AG04450 (cell line): ENCODE results near the gene HPCAL1. TPM values are rescaled to one million over a fixed set of nuclear protein-coding genes. Genes with fewer than 3 reads are reported as not detected.
A peak's percentile ranks its signal among the peaks of the same experiment; 100 is the strongest.

Experiments used
- CTCF ChIA-PET: fragments of 300-600, 350-600 bp; formaldehyde crosslinking; extraction: SDS; loops from one replicate; lab custom pipeline; 2022; ENCODE audit warnings: antibody characterized with exemption, inconsistent platforms; lab: Charles Lee
- POLR2A ChIA-PET: fragments of 350-600 bp; formaldehyde crosslinking; extraction: SDS; loops from one replicate; lab custom pipeline; 2021; ENCODE audit warnings: antibody characterized with exemption, inconsistent platforms; lab: Yijun Ruan, JAX
- DNase-seq: peaks from one replicate; pipeline ENCODE4 v3.0.0-alpha.2; 2011; ENCODE audit warnings: low read depth, low spot score
- H3K27ac ChIP-seq: one replicate; pipeline ENCODE4 v1.5.1; 2012; ENCODE audit warnings: low read depth, low read length, control low read depth
- H3K27me3 ChIP-seq: one replicate; pipeline ENCODE4 v1.6.0; 2012; ENCODE audit warnings: low read length; ENCODE audit not compliant: control insufficient read depth, insufficient read depth
- H3K4me3 ChIP-seq: 2 replicates; pipeline ENCODE4 v1.5.1; 2011; ENCODE audit warnings: mild to moderate bottlenecking, low read depth, low read length, control low read depth
- H3K9me3 ChIP-seq: 2 replicates; pipeline ENCODE4 v1.5.1; 2012; ENCODE audit warnings: low read length; ENCODE audit not compliant: control insufficient read depth, insufficient read depth
- CTCF ChIP-seq: IDR thresholded peaks from 2 replicates; pipeline ENCODE4 v1.5.1; 2011; ENCODE audit warnings: low read depth, low read length, control low read depth, inconsistent platforms
- polyA plus RNA-seq: library from polyadenylated mRNA; depleted of rRNA; stranded (reverse); fragments of >200 nt; gene quantifications from 2 replicates; pipeline ENCODE4 v1.2.3, GENCODE V29; 2011

The HPCAL1 gene
- polyA plus RNA-seq, 1 experiment, result 14.4 TPM

GRCh38 chr2:10279946-10280463 is 22.7 kb upstream of the HPCAL1 start:
- no peak for DNase-seq
- Histone ChIP-seq H3K27ac (no peak overlapping the region), H3K4me3 (no peak overlapping the region), H3K9me3 (no peaks in the 10 kb centered on the region), H3K27me3 (no peaks in the 10 kb centered on the region)
- ChIA-PET CTCF (interaction anchor here (0.6 kb wide), 1 partner anchor 24 kb away, joined by 7 read pairs; no protein-coding TSS in a partner anchor), POLR2A (no interaction called here)
- TF ChIP-seq CTCF, result no peak

- H3K4me3 ChIP-seq, result no peak overlapping the region
- no peak for TF ChIP-seq CTCF
- no peak overlapping the region for H3K27ac ChIP-seq
- POLR2A ChIA-PET, result no interaction called here
- no peak for DNase-seq
- CTCF ChIA-PET, result no interaction called here
- no peaks in the 10 kb centered on the region for H3K27me3 ChIP-seq
- no peaks in the 10 kb centered on the region; the same call in 1 of the 2 replicates for H3K9me3 ChIP-seq
These were observed 20.8 kb upstream of the HPCAL1 start for GRCh38 chr2:10281891-10282290.

- no peak for TF ChIP-seq CTCF
- no peak overlapping the region for H3K4me3 ChIP-seq
- ChIA-PET POLR2A (interaction anchor here (0.7 kb wide), 1 partner anchor 19 kb away, joined by 3 read pairs; no protein-coding TSS in a partner anchor), CTCF (no interaction called here)
- DNase-seq, result no peak
- H3K27me3 ChIP-seq, result no peaks in the 10 kb centered on the region
- H3K9me3 ChIP-seq, result no peaks in the 10 kb centered on the region; the same call in 1 of the 2 replicates
- H3K27ac ChIP-seq, result peak overlapping the region; percentile 31
These were observed 20.0 kb upstream of the HPCAL1 start for GRCh38 chr2:10282611-10283105.

GRCh38 chr2:10283106-10284062 is 19.3 kb upstream of the HPCAL1 start:
- no peaks in the 10 kb centered on the region; the same call in 1 of the 2 replicates for H3K9me3 ChIP-seq
- H3K27me3 ChIP-seq, result no peaks in the 10 kb centered on the region
- no peak overlapping the region for H3K4me3 ChIP-seq
- ChIA-PET CTCF (interaction anchor here (1.3 kb wide), 1 partner anchor 152 kb away, joined by 3 read pairs; no protein-coding TSS in a partner anchor), POLR2A (interaction anchor here (0.7 kb wide), 1 partner anchor 18 kb away, joined by 3 read pairs; no protein-coding TSS in a partner anchor)
- peak overlapping the region; percentile 31 for H3K27ac ChIP-seq
- no peak for TF ChIP-seq CTCF
- DNase-seq, result no peak
